H7 (cell line): ENCODE measurements around the gene C6orf62. TPM values are rescaled to one million over a fixed set of nuclear protein-coding genes. Genes with fewer than 3 reads are reported as not detected.
"Not testable (repeated sequence)": the region's sequence is repeated elsewhere in the genome, so short reads cannot be mapped to it uniquely, and the experiment has no call there.

ENCODE experiments used
- DNase-seq: peaks from one replicate; pipeline ENCODE4 v3.0.0; 2012
- H3K27me3 ChIP-seq: 2 replicates; pipeline ENCODE4 v1.6.0; 2011; ENCODE audit warnings: mild to moderate bottlenecking, low read length; ENCODE audit not compliant: control insufficient read depth, insufficient read depth
- H3K36me3 ChIP-seq: replicated peaks from 2 replicates; pipeline ENCODE4 v1.5.1; 2011; ENCODE audit warnings: low read length; ENCODE audit not compliant: control insufficient read depth, insufficient read depth
- H3K4me3 ChIP-seq: 2 replicates; pipeline ENCODE4 v1.5.1; 2011; ENCODE audit warnings: low read depth, mild to moderate bottlenecking, control low read depth, low read length, moderate library complexity; ENCODE audit not compliant: insufficient read depth
- total RNA-seq: library from RNA; depleted of rRNA; stranded (reverse); fragments of >200 nt; shearing (Covaris generic); gene quantifications from 2 replicates; pipeline ENCODE4 v1.2.3, GENCODE V29; 2014

C6orf62 gene
- total RNA-seq, 1 experiment from 2014 or later, result 83.3 TPM

GRCh38 chr6:24696097-24696496 is 22.9 kb downstream of the C6orf62 start:
- no peak for DNase-seq
- H3K4me3 ChIP-seq, result no peak overlapping the region
- no peaks in the 10 kb centered on the region for H3K27me3 ChIP-seq
- H3K36me3 ChIP-seq, result peaks cover 1% of the 10 kb centered on the region; the same call in 1 of the 2 replicates

- H3K36me3 ChIP-seq, H3K27me3 ChIP-seq, H3K4me3 ChIP-seq: not testable (repeated sequence)
- peak; percentile 28 for DNase-seq
Measured at GRCh38 chr6:24695635-24696034, 23.3 kb downstream of the C6orf62 start.

- no peak for DNase-seq
- Histone ChIP-seq H3K4me3 (no peak overlapping the region), H3K36me3 (peaks cover 1% of the 10 kb centered on the region; the same call in 1 of the 2 replicates), H3K27me3 (no peaks in the 10 kb centered on the region)
Measured at GRCh38 chr6:24694198-24694597, 24.8 kb downstream of the C6orf62 start.

- no peak overlapping the region for H3K4me3 ChIP-seq
- no peaks in the 10 kb centered on the region for H3K27me3 ChIP-seq
- no peak for DNase-seq
- H3K36me3 ChIP-seq, result peaks cover 1% of the 10 kb centered on the region; the same call in 1 of the 2 replicates
Measured at GRCh38 chr6:24692848-24693592, 25.9 kb downstream of the C6orf62 start.

GRCh38 chr6:24692415-24692814 is 26.5 kb downstream of the C6orf62 start:
- Histone ChIP-seq H3K27me3 (no peaks in the 10 kb centered on the region), H3K4me3 (no peak overlapping the region), H3K36me3 (no peaks in the 10 kb centered on the region)
- no peak for DNase-seq

GRCh38 chr6:24692003-24692402 is 27.0 kb downstream of the C6orf62 start:
- no peak overlapping the region for H3K4me3 ChIP-seq
- H3K27me3 ChIP-seq, result no peaks in the 10 kb centered on the region
- DNase-seq, result no peak
- no peaks in the 10 kb centered on the region for H3K36me3 ChIP-seq

GRCh38 chr6:24691550-24691949 is 27.4 kb downstream of the C6orf62 start:
- no peak overlapping the region for H3K4me3 ChIP-seq
- no peaks in the 10 kb centered on the region for H3K27me3 ChIP-seq
- no peak for DNase-seq
- no peaks in the 10 kb centered on the region for H3K36me3 ChIP-seq

GRCh38 chr6:24690593-24690992 is 28.4 kb downstream of the C6orf62 start:
- Histone ChIP-seq H3K36me3 (no peaks in the 10 kb centered on the region), H3K4me3 (no peak overlapping the region), H3K27me3 (no peaks in the 10 kb centered on the region; the same call in 1 of the 2 replicates)
- no peak for DNase-seq

GRCh38 chr6:24689964-24690363 is 29.0 kb downstream of the C6orf62 start:
- Histone ChIP-seq H3K27me3 (no peaks in the 10 kb centered on the region; the same call in 1 of the 2 replicates), H3K36me3 (no peaks in the 10 kb centered on the region), H3K4me3 (no peak overlapping the region)
- DNase-seq, result no peak

DNA sequence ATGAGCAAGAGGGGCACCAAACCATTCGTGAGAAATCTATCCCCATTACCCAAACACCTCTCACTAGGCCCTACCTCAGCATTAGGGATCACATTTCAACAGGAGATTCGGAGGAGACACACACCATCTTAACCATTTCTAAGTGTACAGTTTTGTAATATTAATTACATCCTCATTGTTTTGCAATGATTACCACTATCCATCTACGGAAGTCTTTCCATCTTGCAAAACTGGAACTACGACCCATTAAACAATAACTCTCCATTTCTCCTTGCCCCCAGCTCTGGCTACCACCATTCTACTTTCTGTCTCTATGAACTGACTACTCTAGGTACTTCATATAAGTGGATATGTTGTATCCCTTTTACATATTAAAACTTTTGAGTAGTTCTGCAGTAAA is 32.0 kb downstream of the C6orf62 start:
- H3K27me3 ChIP-seq, result no peaks in the 10 kb centered on the region; the same call in 1 of the 2 replicates
- no peak overlapping the region for H3K4me3 ChIP-seq
- H3K36me3 ChIP-seq, result no peaks in the 10 kb centered on the region
- no peak for DNase-seq

DNA sequence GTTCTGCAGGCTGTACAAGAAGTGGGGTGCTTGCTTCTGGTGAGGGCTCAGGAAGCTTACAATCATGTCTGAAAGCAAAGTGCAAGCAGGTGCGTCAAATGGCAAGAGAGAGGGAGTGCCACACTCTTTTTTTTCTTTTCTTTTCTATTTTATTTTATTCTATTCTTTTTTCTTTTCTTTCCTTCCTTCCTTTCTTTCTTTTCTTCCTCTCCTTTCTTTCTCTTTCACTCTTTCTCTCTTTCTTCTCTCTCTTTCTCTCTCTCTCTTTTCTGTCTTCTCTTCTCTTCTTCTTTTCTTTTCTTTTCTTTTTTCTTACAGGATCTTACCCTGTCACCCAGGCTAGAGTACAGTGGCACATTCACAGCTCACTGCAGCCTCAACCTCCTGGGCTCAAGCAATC is 32.5 kb downstream of the C6orf62 start:
- H3K36me3 ChIP-seq, result no peaks in the 10 kb centered on the region
- no peak for DNase-seq
- no peak overlapping the region for H3K4me3 ChIP-seq
- no peaks in the 10 kb centered on the region; the same call in 1 of the 2 replicates for H3K27me3 ChIP-seq

GRCh38 chr6:24683297-24684296 is 35.4 kb downstream of the C6orf62 start:
- no peaks in the 10 kb centered on the region for H3K36me3 ChIP-seq
- no peaks in the 10 kb centered on the region; the same call in 1 of the 2 replicates for H3K27me3 ChIP-seq
- no peak overlapping the region for H3K4me3 ChIP-seq
- DNase-seq, result peak; percentile 13

DNA sequence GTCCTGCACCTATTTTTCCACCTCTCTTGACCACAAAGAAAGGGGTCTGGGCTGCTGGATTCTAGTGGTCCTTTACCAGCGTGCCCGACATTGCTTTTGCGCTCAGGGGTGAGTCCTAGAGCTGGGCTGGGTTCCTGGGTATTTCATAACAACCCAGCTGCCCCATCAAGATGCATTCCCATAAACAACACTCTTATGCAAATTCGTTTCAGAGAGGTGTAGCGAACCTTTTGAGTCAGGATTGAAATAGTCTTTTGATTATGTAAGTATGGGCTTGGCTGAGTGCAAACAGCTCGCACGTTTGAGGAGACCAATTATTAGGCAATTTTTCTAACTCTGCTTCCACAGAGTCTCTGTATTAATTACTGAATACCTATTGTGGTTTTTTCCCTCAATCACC is 38.4 kb downstream of the C6orf62 start:
- Histone ChIP-seq H3K36me3 (no peaks in the 10 kb centered on the region), H3K27me3 (no peaks in the 10 kb centered on the region; the same call in 1 of the 2 replicates), H3K4me3 (no peak overlapping the region)
- DNase-seq, result no peak

- H3K27me3 ChIP-seq, H3K36me3 ChIP-seq, H3K4me3 ChIP-seq, DNase-seq: not testable (repeated sequence)
Measured at GRCh38 chr6:24678792-24679352, 40.1 kb downstream of the C6orf62 start.
